Uterus (tissue), 2 donors: Measurements from ENCODE around the gene RIN2.

ENCODE experiments used
- POLR2A ChIP-seq, 2 donors: fragments of 450-650 bp; IDR thresholded peaks; one replicate each; pipeline ENCODE4 v1.6.1; 2016; ENCODE audit warnings: antibody characterized with exemption in 2 of 2, mild to moderate bottlenecking in 1 of 2, moderate library complexity in 1 of 2
- TF ChIP-seq, protein P1 (sequence below), 4 experiments: fragments of 200-600 bp in 2 of 4; fragments of 450-650 bp in 2 of 4; sonication (generic) in 2 of 4; IDR thresholded peaks; one replicate each; pipeline ENCODE4 v1.5.1; 2016 to 2019; ENCODE audit warnings: antibody characterized with exemption in 4 of 4, mild to moderate bottlenecking in 2 of 4, moderate library complexity in 1 of 4

DNA sequence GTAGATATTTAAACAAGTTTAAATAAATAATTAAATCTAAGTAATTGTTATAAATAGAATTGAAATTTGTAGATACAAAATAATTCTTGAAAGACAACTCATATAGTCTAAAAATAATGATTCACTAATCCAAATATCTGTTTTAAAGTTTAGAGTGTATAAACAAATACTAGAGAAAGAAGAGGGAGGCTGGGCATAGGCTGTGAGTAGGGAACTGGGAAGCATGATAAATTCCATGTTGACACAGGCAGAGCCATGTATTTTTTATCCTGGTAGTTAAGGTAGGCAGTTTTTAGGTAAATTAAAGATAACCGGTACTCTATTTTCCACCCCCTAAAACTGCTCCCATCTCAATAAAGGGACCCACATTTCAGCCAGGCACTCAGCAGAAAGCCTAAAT is 11.7 kb upstream of the RIN2 start:
- TF ChIP-seq, protein P1, sequence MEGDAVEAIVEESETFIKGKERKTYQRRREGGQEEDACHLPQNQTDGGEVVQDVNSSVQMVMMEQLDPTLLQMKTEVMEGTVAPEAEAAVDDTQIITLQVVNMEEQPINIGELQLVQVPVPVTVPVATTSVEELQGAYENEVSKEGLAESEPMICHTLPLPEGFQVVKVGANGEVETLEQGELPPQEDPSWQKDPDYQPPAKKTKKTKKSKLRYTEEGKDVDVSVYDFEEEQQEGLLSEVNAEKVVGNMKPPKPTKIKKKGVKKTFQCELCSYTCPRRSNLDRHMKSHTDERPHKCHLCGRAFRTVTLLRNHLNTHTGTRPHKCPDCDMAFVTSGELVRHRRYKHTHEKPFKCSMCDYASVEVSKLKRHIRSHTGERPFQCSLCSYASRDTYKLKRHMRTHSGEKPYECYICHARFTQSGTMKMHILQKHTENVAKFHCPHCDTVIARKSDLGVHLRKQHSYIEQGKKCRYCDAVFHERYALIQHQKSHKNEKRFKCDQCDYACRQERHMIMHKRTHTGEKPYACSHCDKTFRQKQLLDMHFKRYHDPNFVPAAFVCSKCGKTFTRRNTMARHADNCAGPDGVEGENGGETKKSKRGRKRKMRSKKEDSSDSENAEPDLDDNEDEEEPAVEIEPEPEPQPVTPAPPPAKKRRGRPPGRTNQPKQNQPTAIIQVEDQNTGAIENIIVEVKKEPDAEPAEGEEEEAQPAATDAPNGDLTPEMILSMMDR (IDR thresholded peaks at IDR 0.05) = no peak
- no peak for TF ChIP-seq POLR2A (IDR thresholded peaks at IDR 0.05)
